SKM-1 (cell line): Measurements from ENCODE around the gene DLG4.
A peak's percentile ranks its signal among the peaks of the same experiment; 100 is the strongest.

Source experiments
- DNase-seq: peaks from one replicate; lab custom pipeline; 2025; ENCODE audit not compliant: unreplicated experiment; lab: John Stamatoyannopoulos, UW

Gene DLG4

GRCh38 chr17:7219812-7220592 lies at the start of gene DLG4, which contains the start of gene ACADVL:
Gene DLG4, minus strand, starts transcription at chr17:7219836.
Gene ACADVL, plus strand, starts transcription at chr17:7219938. Its CDS starts 47 bp downstream, at chr17:7219985.
- DNase-seq = peak; percentile 1

- no peak for DNase-seq
These were observed 47.1 kb upstream of the DLG4 start for GRCh38 chr17:7266784-7267183.

DNA sequence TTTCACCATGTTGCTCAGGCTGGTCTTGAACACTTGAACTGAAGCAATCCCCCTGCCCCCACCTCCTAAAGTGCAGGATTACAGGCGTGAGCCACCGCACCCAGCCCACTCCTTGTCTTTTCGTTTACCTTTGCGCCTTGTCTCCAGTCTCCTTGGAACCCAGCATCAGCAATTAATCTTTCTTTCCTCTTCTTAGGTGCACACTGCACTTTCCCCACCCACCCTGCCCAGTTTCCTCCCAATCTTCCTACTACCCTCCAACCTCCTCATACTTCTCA lies 44.1 kb upstream of the DLG4 start:
- no peak for DNase-seq

- no peak for DNase-seq
These were observed 43.5 kb upstream of the DLG4 start for GRCh38 chr17:7262935-7263800.

GRCh38 chr17:7262192-7262934 lies 42.7 kb upstream of the DLG4 start, which contains the start of gene CLDN7:
Gene CLDN7, minus strand, starts transcription at chr17:7262478. Its CDS starts 435 bp downstream, at chr17:7262043.
- DNase-seq = no peak

- no peak for DNase-seq
These were observed 41.9 kb upstream of the DLG4 start for GRCh38 chr17:7261379-7262191.

DNA sequence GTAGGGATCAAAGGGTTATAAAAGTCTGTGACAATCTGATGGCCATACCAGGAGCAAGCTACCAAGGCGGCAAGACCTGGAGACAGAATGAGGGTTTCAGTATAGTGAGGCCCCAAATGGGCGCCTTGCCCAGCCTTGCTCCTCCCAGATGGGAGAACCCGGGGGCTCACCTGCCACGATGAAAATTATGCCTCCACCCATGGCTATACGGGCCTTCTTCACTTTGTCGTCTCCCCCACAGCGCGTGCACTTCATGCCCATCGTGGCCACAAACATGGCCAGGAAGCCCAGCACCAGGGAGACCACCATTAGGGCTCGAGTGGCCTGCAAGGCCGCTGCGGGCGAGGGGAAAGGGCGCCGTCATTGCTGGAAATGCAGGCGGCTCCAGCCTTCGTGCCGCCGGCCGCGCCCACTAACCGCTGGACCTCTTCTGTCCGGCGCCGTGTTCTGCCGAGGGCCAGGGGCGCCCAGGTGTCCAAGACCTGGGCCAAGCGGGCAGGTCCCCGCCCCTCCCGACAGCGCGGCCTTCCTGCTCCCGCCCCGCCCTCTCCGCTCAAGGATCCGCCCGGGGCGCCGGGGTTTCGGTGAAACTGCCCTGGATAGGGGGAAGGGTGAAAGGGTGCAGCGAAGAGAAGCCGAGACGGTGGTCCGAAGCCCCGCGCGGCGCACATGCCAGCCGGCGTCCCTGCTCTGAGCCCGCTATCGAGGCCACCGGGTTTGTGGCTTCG lies 41.2 kb upstream of the DLG4 start:
- no peak for DNase-seq

DNA sequence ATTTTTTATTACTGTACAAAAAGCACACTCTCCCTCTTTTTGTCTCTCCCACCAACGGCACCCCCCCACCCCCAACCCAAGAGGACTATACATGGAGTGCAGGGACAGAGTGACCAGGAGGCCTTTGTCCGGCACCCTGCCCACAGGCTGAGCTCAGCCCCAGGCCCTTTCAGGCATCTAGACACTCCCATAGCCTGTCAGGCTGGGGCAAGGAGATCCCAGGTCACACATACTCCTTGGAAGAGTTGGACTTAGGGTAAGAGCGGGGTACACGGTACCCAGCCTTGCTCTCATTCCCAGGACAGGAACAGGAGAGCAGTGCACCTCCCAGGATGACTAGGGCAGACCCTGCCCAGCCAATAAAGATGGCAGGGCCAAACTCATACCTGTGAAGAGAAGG lies 40.5 kb upstream of the DLG4 start:
- DNase-seq = no peak

DNA sequence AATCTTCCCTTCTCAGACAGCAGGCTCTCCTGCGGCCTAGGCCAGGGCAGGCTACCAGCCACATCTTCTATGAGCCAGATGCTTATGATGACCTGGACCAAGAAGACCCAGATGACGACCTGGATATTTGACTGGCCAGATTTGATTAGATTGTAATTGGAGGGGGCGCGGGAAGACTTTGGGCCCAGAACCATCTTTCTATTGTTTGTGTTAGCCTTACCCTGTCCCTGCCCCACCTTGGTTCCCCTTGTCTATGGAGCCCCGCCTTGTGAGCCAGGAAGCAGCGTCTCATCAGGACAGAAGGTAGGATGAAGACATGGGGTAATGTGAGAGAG lies 39.9 kb upstream of the DLG4 start:
- DNase-seq = no peak

- no peak for DNase-seq
These were observed 39.3 kb upstream of the DLG4 start for GRCh38 chr17:7258731-7259554.

DNA sequence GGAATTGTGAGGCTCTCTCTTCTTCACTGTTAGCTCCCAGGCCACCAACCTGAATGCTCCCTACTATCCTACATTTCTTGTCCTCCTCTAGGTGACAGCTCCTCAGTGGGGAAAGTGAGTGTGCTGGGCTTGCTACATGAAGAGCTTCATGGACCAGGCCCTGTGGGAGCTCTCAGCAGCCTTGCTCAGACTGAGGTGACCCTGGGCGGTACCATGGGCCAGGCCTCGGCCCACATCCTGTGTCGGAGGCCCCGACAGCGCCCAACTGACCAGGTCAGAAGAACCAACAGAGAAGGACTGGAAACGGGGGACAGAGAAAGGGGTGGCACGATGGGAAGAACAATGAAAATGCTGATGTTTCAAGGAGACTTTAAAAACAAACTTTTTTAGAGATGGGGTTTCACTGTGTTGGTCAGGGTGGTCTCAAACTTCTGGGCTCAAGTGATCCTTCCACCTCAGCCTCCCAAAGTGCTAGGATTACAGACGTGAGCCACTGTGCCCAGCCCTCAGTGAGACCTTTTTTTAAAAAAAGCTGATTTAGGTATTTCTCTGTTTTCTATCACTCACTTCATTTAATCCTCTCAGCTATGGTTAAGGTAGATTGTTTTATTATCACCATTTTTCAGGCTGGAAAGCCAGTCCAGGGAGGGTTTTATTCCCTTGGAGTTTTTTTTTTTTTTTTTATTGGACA lies 37.3 kb upstream of the DLG4 start:
- no peak for DNase-seq

GRCh38 chr17:7254511-7254910 lies 34.9 kb upstream of the DLG4 start:
- DNase-seq = no peak

DNA sequence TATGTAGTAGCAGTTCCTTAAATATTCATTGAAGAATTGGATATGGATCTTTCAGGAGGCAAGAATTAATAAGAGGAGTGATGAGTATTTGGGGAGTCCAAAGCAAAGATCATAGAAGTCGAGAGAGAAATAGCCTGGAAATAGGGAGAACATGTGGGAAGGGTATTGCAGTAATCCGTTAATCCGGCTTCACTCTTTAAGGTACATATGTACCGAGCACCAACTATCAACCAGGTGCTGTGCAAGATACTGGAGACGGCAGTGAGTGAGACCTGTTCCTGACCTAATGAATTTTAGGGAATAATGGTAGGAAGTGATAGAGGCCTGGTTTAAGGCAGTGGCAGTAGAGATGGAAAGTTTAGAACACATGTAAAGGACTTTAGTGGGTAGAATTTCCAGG lies 33.4 kb upstream of the DLG4 start:
- no peak for DNase-seq

DNA sequence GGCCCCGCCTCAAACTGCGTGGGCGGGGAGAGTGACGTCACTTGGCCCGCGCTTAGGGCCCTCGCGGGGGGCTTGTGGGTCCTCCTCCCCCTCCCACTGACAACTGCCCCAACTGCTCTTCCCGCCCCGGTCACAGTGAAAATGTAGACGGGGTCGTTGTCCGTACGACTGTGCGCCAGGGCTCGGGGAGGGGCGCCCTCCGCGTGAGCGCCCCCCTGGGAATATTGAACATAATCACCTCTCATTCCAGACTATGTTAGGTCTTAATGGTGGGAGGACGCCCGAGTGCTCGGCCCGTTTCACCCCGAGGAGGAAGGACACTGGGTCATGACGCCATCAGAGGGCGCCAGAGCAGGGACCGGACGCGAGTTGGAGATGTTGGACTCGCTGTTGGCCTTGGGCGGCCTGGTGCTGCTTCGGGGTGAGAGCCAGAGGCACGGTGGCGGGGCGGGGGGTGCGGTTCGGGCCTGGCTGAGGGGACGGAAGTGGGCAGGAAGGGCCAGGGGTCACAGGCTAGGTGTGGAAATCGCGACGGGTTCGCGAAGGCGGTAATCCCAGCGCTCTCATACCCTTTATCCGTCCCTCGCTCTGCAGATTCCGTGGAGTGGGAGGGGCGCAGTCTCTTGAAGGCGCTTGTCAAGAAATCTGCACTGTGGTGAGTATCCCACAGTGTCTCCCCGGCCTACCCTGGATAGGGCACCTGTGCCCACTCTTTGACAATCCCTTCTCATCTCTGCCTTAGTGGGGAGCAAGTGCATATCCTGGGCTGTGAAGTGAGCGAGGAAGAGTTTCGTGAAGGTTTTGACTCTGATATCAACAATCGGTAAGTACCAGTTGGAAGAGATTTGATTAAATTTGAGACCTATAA lies 32.8 kb upstream of the DLG4 start, which contains the start of gene ELP5:
Gene ELP5 (plus strand): TSS at position 40 of the 868 bp plus-strand sequence. CDS start 336 bp downstream, at position 376.
- peak; percentile 53 for DNase-seq

DNA sequence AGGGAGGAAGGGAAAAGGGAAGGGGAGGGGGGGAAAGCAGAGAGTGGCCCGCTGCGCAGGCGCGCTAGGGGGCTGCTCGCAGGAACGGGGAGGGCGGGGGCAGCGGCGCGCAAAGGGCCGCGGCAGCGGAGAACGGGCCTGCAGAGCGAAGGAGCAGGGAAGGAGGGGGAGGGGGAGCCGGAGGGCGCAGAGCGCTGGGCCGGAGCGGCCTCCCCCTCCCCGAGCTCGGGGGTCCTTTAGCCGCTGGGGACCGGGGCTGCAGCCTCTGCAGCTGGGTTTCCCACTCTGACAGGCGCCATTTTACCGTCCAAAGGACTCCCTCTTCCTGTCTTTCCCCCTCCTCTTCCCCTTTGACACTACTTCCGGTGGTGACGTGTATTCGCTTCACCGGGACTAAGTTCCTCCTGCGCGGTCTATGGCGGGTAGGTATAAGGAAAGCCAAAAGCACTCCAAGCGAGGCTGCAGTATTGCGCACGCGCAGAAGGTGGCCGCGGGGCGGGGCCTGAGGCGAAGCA lies 32.1 kb upstream of the DLG4 start, which contains the start of gene CTDNEP1:
Gene CTDNEP1 (minus strand): TSS at position 74 of the 515 bp plus-strand sequence. CDS start 438 bp downstream, outside the sequence.
- peak; percentile 79 for DNase-seq

DNA sequence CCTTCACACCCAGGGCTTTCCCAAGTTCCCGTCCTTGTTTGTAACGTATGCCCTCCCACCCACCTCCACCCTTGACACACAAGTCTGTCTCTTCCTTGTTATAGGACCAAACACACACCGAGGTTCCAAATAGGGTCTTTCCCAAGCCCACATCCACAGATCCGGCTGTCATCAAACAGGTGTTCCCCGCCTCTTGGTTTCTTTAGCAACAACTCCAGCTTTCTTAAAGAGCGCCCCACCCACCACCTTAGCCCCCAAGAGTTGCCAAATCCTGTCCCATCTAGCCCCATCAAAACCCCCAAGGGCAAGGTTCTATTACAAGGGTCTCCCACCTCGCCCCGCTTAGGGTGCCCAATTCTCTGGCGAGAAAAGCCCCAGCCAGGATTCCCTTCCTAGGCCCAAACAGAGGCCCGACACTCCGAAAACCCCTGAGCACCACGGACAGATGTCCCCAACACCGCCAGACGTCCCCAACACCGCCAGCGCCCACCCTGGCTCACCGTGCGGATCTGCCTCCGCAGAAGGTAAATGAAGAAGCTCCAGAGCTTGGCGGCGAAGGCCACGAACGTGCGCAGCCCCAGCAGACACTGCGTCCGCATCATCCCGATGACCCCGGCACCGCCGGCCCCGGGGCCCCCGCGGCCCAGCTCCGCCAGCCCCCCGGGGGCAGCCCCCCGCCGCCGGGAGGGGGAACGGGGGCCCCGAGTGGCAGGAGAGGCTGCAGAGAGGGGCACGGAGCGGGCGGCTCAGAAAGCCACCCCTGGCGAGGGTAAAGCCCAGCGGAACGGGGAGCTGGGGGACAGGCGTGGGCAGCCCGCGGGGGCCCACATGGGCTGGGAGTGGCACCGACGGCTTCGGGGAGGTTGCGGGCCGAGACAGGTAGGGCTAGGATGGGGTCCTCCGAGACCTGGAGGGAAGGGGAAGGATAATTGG lies 31.3 kb upstream of the DLG4 start:
- no peak for DNase-seq
